Mucosa of descending colon (tissue), 3 donors: Measurements from ENCODE around the gene NEMP1. TPM values are rescaled to one million over a fixed set of nuclear protein-coding genes. Genes with fewer than 3 reads are reported as not detected.
"Not testable (repeated sequence)": the region's sequence is repeated elsewhere in the genome, so short reads cannot be mapped to it uniquely, and the experiment has no call there.

Experiments
- ATAC-seq: fragments of 200-7000 bp; cut with Tn5 transposase; one replicate; pipeline ENCODE4 v1.9.1; 2020; ENCODE audit warnings: mild to moderate bottlenecking, moderate library complexity
- DNase-seq, 3 donors: peaks; one replicate each; pipeline ENCODE4 v3.0.0-alpha.2; 2020
- H3K36me3 ChIP-seq: fragments of 200-600 bp; one replicate; pipeline ENCODE4 v1.8.0; 2021; ENCODE audit warnings: low read depth, mild to moderate bottlenecking
- H3K4me1 ChIP-seq: fragments of 200-600 bp; one replicate; pipeline ENCODE4 v1.8.0; 2021; ENCODE audit warnings: low read depth, mild to moderate bottlenecking
- H3K4me3 ChIP-seq: fragments of 200-600 bp; one replicate; pipeline ENCODE4 v1.8.0; 2021; ENCODE audit warnings: mild to moderate bottlenecking
- H3K9me3 ChIP-seq: fragments of 200-600 bp; one replicate; pipeline ENCODE4 v1.8.0; 2021; ENCODE audit warnings: mild to moderate bottlenecking
- CTCF ChIP-seq: fragments of 200-600 bp; IDR thresholded peaks from one replicate; pipeline ENCODE4 v1.8.0; 2022; ENCODE audit warnings: antibody characterized with exemption, mild to moderate bottlenecking
- intact Hi-C, 2 donors: fragments of 100-400 bp; cut with DNase I in 1 of 2; cut with micrococcal nuclease in 1 of 2; formaldehyde crosslinking; loops; one replicate each; pipeline versions ENCODE4 v1.11.0 to v1.11.1; 2022; cut with DNase I, micrococcal nuclease
- total RNA-seq, 3 donors: library from RNA; stranded (reverse); fragmentation: NEBNext Ultra II Directional in 2 of 3; extraction: Animal tissue kit (Norgen Biotek cat#: 25700) in 2 of 3; gene quantifications; one replicate each; pipeline versions ENCODE4 v1.2.1 to v1.2.4, GENCODE V29; 2021 to 2023
- donor health status: DM: no; HTN: no; CAD: no; lungs with moderate emphysema.
- donor health status: DM: no; HTN: no; CAD: no.
- donor health status: DM: no; HTN: yes; CAD: no.

The NEMP1 gene
- total RNA-seq, 3 donors from 2014 or later = 6.3 to 16.9 (median 10.2) TPM

GRCh38 chr12:57058454-57058853 lies 20.1 kb downstream of the NEMP1 start:
- H3K4me1 ChIP-seq = no peaks in the 10 kb centered on the region
- no peaks in the 10 kb centered on the region for H3K9me3 ChIP-seq
- intact Hi-C loops = no loop called here
- no peak for ATAC-seq
- H3K4me3 ChIP-seq = no peak overlapping the region
- no peaks in the 10 kb centered on the region for H3K36me3 ChIP-seq
- TF ChIP-seq CTCF = no peak
- no peak for DNase-seq

GRCh38 chr12:57057067-57057751 lies 21.4 kb downstream of the NEMP1 start:
- no peaks in the 10 kb centered on the region for H3K36me3 ChIP-seq
- no peak for DNase-seq
- H3K4me3 ChIP-seq = no peak overlapping the region
- no peaks in the 10 kb centered on the region for H3K9me3 ChIP-seq
- intact Hi-C loops = no loop called here
- ATAC-seq = no peak
- TF ChIP-seq CTCF = no peak
- no peaks in the 10 kb centered on the region for H3K4me1 ChIP-seq

- ATAC-seq (no peak), DNase-seq (no peak)
- H3K4me1 ChIP-seq = peaks cover 6% of the 10 kb centered on the region
- H3K36me3 ChIP-seq = no peaks in the 10 kb centered on the region
- no peak overlapping the region for H3K4me3 ChIP-seq
- no peaks in the 10 kb centered on the region for H3K9me3 ChIP-seq
- no peak for TF ChIP-seq CTCF
- intact Hi-C loops = no loop called here
Observed at GRCh38 chr12:57055824-57056223, 22.8 kb downstream of the NEMP1 start.

- H3K9me3 ChIP-seq, DNase-seq, intact Hi-C loops, H3K4me3 ChIP-seq, H3K36me3 ChIP-seq, ATAC-seq, H3K4me1 ChIP-seq: not testable (repeated sequence)
Observed at GRCh38 chr12:57053901-57054300, 24.7 kb downstream of the NEMP1 start.

GRCh38 chr12:57053146-57053545 lies 25.4 kb downstream of the NEMP1 start:
- intact Hi-C loops, H3K4me3 ChIP-seq, H3K9me3 ChIP-seq, H3K36me3 ChIP-seq, ATAC-seq, DNase-seq: not testable (repeated sequence)
- peaks cover 10% of the 10 kb centered on the region for H3K4me1 ChIP-seq

- TF ChIP-seq CTCF = no peak
- Histone ChIP-seq H3K36me3 (no peaks in the 10 kb centered on the region), H3K4me3 (no peak overlapping the region), H3K4me1 (peaks cover 19% of the 10 kb centered on the region), H3K9me3 (no peaks in the 10 kb centered on the region)
- no peak for DNase-seq
- intact Hi-C loops = no loop called here
- no peak for ATAC-seq
Observed at GRCh38 chr12:57051011-57051410, 27.6 kb downstream of the NEMP1 start.

GRCh38 chr12:57049890-57050289 lies 28.7 kb downstream of the NEMP1 start, which contains the start of gene MYO1A:
Gene MYO1A, minus strand, starts transcription at chr12:57050129. Its CDS starts 1,806 bp downstream, at chr12:57048323.
- H3K4me1 ChIP-seq = peaks cover 19% of the 10 kb centered on the region
- DNase-seq (peak; percentile 65 to 79 (median 74)), ATAC-seq (peak; percentile 91)
- no peaks in the 10 kb centered on the region for H3K9me3 ChIP-seq
- TF ChIP-seq CTCF = no peak
- peak within 1 kb of the TSS; percentile 17 for H3K4me3 ChIP-seq
- intact Hi-C loops = no loop called here
- no peaks in the 10 kb centered on the region for H3K36me3 ChIP-seq
